Dermis blood vessel endothelial cell (primary cell): ENCODE results near the gene PHLDA2. TPM values are rescaled to one million over a fixed set of nuclear protein-coding genes. Genes with fewer than 3 reads are reported as not detected.
"Not testable (repeated sequence)": the region's sequence is repeated elsewhere in the genome, so short reads cannot be mapped to it uniquely, and the experiment has no call there.

Source experiments
- DNase-seq: peaks from one replicate; pipeline ENCODE4 v3.0.0; 2010
- total RNA-seq: library from RNA; depleted of rRNA; stranded (reverse); fragments of >200 nt; gene quantifications from 2 replicates; pipeline ENCODE4 v1.2.3, GENCODE V29; 2014

PHLDA2 gene
- total RNA-seq, 1 donor from 2014 or later, result 0.51 TPM

- DNase-seq, result no peak
Measured at GRCh38 chr11:2914455-2915195, 14.6 kb downstream of the PHLDA2 start.

GRCh38 chr11:2913776-2914175, 15.4 kb downstream of the PHLDA2 start:
- DNase-seq, result no peak

- no peak for DNase-seq
Measured at GRCh38 chr11:2913019-2913431, 16.2 kb downstream of the PHLDA2 start.

GRCh38 chr11:2912498-2912897, 16.7 kb downstream of the PHLDA2 start:
- DNase-seq, result peak; percentile 26

- no peak for DNase-seq
Measured at GRCh38 chr11:2911785-2912391, 17.3 kb downstream of the PHLDA2 start.

- DNase-seq, result no peak
Measured at GRCh38 chr11:2911088-2911784, 18.0 kb downstream of the PHLDA2 start.

GRCh38 chr11:2910401-2910955, 18.7 kb downstream of the PHLDA2 start:
- no peak for DNase-seq

GRCh38 chr11:2909133-2909902, 19.9 kb downstream of the PHLDA2 start:
- DNase-seq, result no peak

- no peak for DNase-seq
Measured at GRCh38 chr11:2908130-2908529, 21.1 kb downstream of the PHLDA2 start.

GRCh38 chr11:2905299-2905698, 23.9 kb downstream of the PHLDA2 start:
- not testable (repeated sequence) for DNase-seq

GRCh38 chr11:2904153-2905052, 24.8 kb downstream of the PHLDA2 start:
- no peak for DNase-seq

- DNase-seq, result no peak
Measured at GRCh38 chr11:2903672-2904011, 25.6 kb downstream of the PHLDA2 start.

GRCh38 chr11:2902784-2903671, 26.2 kb downstream of the PHLDA2 start:
- no peak for DNase-seq

GRCh38 chr11:2901854-2902783, 27.1 kb downstream of the PHLDA2 start:
- peak; percentile 81 for DNase-seq

GRCh38 chr11:2901196-2901796, 27.9 kb downstream of the PHLDA2 start:
- DNase-seq, result no peak

- DNase-seq, result peak; percentile 41
Measured at GRCh38 chr11:2899080-2899783, 30.0 kb downstream of the PHLDA2 start.

GRCh38 chr11:2898366-2899079, 30.7 kb downstream of the PHLDA2 start:
- peak; percentile 97 for DNase-seq

GRCh38 chr11:2897048-2897447, 32.2 kb downstream of the PHLDA2 start:
- DNase-seq, result no peak
